ENCODE results near the gene APOBEC3F. TPM values are rescaled to one million over a fixed set of nuclear protein-coding genes. Genes with fewer than 3 reads are reported as not detected.
A peak's percentile ranks its signal among the peaks of the same experiment; 100 is the strongest.
"Not testable (repeated sequence)": the region's sequence is repeated elsewhere in the genome, so short reads cannot be mapped to it uniquely, and the experiment has no call there.

The APOBEC3F gene
- total RNA-seq, 1 experiment from 2014 or later, result 22.2 TPM

- intact Hi-C loops (cut with micrococcal nuclease; ENCODE audit: unreplicated experiment), result no loop called here
- H3K27ac Mint-ChIP-seq (ENCODE audit: unreplicated experiment), result no peak overlapping the region
- no TSS peak for BruUV-seq (replicated peaks)
- CTCF ChIA-PET, result no interaction called here
- no peaks in the 10 kb centered on the region for H3K27me3 Mint-ChIP-seq (ENCODE audit: unreplicated experiment)
- no peaks in the 10 kb centered on the region for H3K9me3 Mint-ChIP-seq (ENCODE audit: low read depth, unreplicated experiment)
- no peaks in the 10 kb centered on the region for H3K36me3 Mint-ChIP-seq (ENCODE audit: insufficient read depth, unreplicated experiment)
- H3K4me1 Mint-ChIP-seq (ENCODE audit: low read depth, unreplicated experiment), result no peaks in the 10 kb centered on the region
- DNase-seq, result no peak
- H3K4me3 Mint-ChIP-seq (ENCODE audit: low read depth, unreplicated experiment), result no peak overlapping the region
- no peak for TF ChIP-seq CTCF (IDR thresholded peaks at IDR 0.05; ENCODE audit: unreplicated experiment)
These were observed 29.5 kb downstream of the APOBEC3F start for GRCh38 chr22:39070186-39070585.

DNA sequence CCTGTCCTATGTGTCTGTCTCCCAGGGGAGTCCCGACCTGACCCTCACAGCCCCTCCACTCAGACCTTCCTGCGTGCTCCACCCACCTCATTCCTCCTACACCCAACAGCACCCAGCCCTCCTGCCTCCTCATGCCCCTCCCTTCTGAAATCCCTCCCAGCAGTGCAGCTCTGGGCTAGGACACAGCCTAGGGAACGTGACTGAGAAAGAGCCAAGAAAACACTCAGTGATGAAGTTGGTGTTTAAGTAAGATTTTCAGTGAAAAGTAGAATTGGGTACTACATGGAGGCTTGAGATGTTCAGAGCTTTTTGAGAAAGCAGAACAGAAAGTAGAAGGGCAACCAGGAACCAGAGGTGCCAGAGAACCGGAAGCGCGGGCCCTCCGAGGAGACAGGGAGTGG, 31.9 kb downstream of the APOBEC3F start:
- H3K36me3 Mint-ChIP-seq (ENCODE audit: insufficient read depth, unreplicated experiment); H3K27ac Mint-ChIP-seq (ENCODE audit: unreplicated experiment); H3K27me3 Mint-ChIP-seq (ENCODE audit: unreplicated experiment); H3K4me1 Mint-ChIP-seq (ENCODE audit: low read depth, unreplicated experiment); CTCF ChIA-PET; DNase-seq; H3K4me3 Mint-ChIP-seq (ENCODE audit: low read depth, unreplicated experiment); BruUV-seq (replicated peaks); intact Hi-C loops (cut with micrococcal nuclease; ENCODE audit: unreplicated experiment); H3K9me3 Mint-ChIP-seq (ENCODE audit: low read depth, unreplicated experiment): not testable (repeated sequence)

DNA sequence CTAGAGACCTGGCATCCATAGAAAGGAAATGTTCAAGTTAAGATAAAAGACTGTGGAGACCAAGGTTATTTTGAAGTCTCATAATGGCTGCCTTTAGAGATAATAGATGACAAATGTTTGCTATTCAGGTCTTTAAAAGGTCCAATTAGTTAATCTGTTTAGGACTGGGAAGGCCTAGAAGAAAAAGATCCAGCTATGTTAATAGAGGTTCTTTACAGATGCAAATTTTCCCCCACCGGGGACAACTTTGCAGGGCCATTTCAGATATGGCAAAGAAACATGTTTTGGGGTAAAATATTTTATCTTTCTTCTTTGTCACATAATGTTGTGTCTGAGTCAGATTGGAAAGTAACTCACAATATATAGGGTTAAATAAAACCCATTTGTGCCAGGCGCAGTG, 33.3 kb downstream of the APOBEC3F start:
- peaks cover 9% of the 10 kb centered on the region for H3K36me3 Mint-ChIP-seq (ENCODE audit: insufficient read depth, unreplicated experiment)
- no TSS peak for BruUV-seq (replicated peaks)
- no peaks in the 10 kb centered on the region for H3K27me3 Mint-ChIP-seq (ENCODE audit: unreplicated experiment)
- intact Hi-C loops (cut with micrococcal nuclease; ENCODE audit: unreplicated experiment), result no loop called here
- no peaks in the 10 kb centered on the region for H3K9me3 Mint-ChIP-seq (ENCODE audit: low read depth, unreplicated experiment)
- H3K4me3 Mint-ChIP-seq (ENCODE audit: low read depth, unreplicated experiment), result no peak overlapping the region
- H3K4me1 Mint-ChIP-seq (ENCODE audit: low read depth, unreplicated experiment), result peaks cover 10% of the 10 kb centered on the region
- no peak overlapping the region for H3K27ac Mint-ChIP-seq (ENCODE audit: unreplicated experiment)
- TF ChIP-seq CTCF (IDR thresholded peaks at IDR 0.05; ENCODE audit: unreplicated experiment), result no peak
- CTCF ChIA-PET, result no interaction called here
- DNase-seq, result no peak

- H3K27me3 Mint-ChIP-seq (ENCODE audit: unreplicated experiment); intact Hi-C loops (cut with micrococcal nuclease; ENCODE audit: unreplicated experiment); H3K4me1 Mint-ChIP-seq (ENCODE audit: low read depth, unreplicated experiment); H3K36me3 Mint-ChIP-seq (ENCODE audit: insufficient read depth, unreplicated experiment); CTCF ChIA-PET; DNase-seq; BruUV-seq (replicated peaks); H3K9me3 Mint-ChIP-seq (ENCODE audit: low read depth, unreplicated experiment): not testable (repeated sequence)
- peak overlapping the region; percentile 20 for H3K27ac Mint-ChIP-seq (ENCODE audit: unreplicated experiment)
- peak overlapping the region; percentile 66 for H3K4me3 Mint-ChIP-seq (ENCODE audit: low read depth, unreplicated experiment)
These were observed 35.7 kb downstream of the APOBEC3F start for GRCh38 chr22:39076155-39077025.

DNA sequence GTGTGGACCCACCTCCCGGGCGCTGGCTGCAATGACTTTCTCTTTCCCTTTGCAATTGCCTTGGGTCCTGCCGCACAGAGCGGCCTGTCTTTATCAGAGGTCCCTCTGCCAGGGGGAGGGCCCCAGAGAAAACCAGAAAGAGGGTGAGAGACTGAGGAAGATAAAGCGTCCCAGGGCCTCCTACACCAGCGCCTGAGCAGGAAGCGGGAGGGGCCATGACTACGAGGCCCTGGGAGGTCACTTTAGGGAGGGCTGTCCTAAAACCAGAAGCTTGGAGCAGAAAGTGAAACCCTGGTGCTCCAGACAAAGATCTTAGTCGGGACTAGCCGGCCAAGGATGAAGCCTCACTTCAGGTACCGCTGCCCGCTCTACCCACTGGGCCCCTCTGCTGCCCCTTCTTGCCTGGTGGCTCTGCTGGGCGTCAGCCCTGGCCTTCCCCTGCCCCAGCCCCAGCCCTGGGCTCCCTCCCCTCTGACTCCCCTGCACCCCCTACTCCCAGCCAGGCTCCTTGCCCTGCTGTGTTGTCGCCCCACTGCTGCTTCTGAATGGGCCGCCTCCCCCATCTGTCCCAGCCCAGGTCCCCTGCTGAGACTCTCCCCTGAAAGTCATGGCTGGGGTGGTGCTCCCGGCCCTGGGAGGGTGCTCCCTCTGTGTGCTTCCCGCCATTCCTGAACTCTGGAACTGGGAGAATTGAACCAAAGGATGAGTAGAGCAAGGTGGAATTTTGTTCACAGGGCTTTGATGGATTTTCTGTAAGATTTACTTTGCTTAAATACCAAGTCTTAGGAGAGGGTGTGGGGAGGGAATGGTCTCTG, 36.6 kb downstream of the APOBEC3F start, which contains the start of gene APOBEC3G:
APOBEC3G (plus strand) TSS at position 250 of the 815 bp plus-strand sequence; CDS start at position 337, 87 bp downstream.
- intact Hi-C loops (cut with micrococcal nuclease; ENCODE audit: unreplicated experiment); H3K4me1 Mint-ChIP-seq (ENCODE audit: low read depth, unreplicated experiment); H3K27me3 Mint-ChIP-seq (ENCODE audit: unreplicated experiment); H3K9me3 Mint-ChIP-seq (ENCODE audit: low read depth, unreplicated experiment); CTCF ChIA-PET; BruUV-seq (replicated peaks); H3K36me3 Mint-ChIP-seq (ENCODE audit: insufficient read depth, unreplicated experiment): not testable (repeated sequence)
- Mint-ChIP-seq H3K27ac (ENCODE audit: unreplicated experiment) (peak within 1 kb of the TSS; percentile 69), H3K4me3 (ENCODE audit: low read depth, unreplicated experiment) (peak within 1 kb of the TSS; percentile 66)
- DNase-seq, result peak; percentile 36

DNA sequence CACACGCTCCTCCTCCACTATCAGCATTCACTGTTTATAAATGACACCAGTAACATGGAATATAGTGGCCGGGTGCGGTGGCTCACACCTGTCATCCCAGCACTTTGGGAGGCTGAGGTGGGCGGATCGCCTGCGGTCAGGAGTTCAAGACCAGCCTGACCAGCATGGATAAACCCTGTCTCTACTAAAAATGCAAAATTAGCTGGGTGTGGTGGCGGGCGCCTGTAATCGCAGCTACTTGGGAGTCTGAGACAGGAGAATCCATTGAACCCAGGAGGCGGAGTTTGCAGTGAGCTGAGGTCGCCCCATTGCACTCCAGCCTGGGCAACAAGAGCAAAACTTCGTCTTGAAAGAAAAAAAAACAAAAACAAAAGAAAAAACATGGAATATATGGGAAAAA, 37.2 kb downstream of the APOBEC3F start:
- not testable (repeated sequence) for H3K27me3 Mint-ChIP-seq (ENCODE audit: unreplicated experiment)
- CTCF ChIA-PET, result interaction anchor here (0.7 kb wide), 1 partner anchor 21 kb away, joined by 3 read pairs; no protein-coding TSS in a partner anchor
- peak overlapping the region; percentile 66 for H3K4me3 Mint-ChIP-seq (ENCODE audit: low read depth, unreplicated experiment)

More for the DNA sequence above, 37.2 kb downstream of the APOBEC3F start:
- intact Hi-C loops (cut with micrococcal nuclease; ENCODE audit: unreplicated experiment); H3K36me3 Mint-ChIP-seq (ENCODE audit: insufficient read depth, unreplicated experiment); H3K9me3 Mint-ChIP-seq (ENCODE audit: low read depth, unreplicated experiment); H3K27ac Mint-ChIP-seq (ENCODE audit: unreplicated experiment); DNase-seq; H3K4me1 Mint-ChIP-seq (ENCODE audit: low read depth, unreplicated experiment); BruUV-seq (replicated peaks): not testable (repeated sequence)

Data from Calu3 (cell line).